Measurements from ENCODE around the gene SFSWAP.

- TF ChIP-seq POLR2AphosphoS5 (IDR thresholded peaks at IDR 0.05) (no peak), CTCF (IDR thresholded peaks at IDR 0.05; ENCODE audit: poor library complexity, severe bottlenecking) (no peak), EZH2 (IDR thresholded peaks at IDR 0.05; ENCODE audit: borderline replicate concordance, insufficient read depth, low read length, poor library complexity, severe bottlenecking) (no peak), TAF1 (IDR thresholded peaks at IDR 0.05; ENCODE audit: low read depth) (no peak), MXI1 (conservative IDR thresholded peaks at IDR 0.05; ENCODE audit: poor library complexity, severe bottlenecking) (no peak), EP300 (conservative IDR thresholded peaks at IDR 0.05; ENCODE audit: poor library complexity, severe bottlenecking) (no peak), RAD21 (conservative IDR thresholded peaks at IDR 0.05) (no peak)
Observed at GRCh38 chr12:131796411-131796736, 85.5 kb downstream of the SFSWAP start.

Data from neural cell (in vitro differentiated cells).